ENCODE results near the gene CSNK1D.

Gene CSNK1D

GRCh38 chr17:82195675-82196672 is 77.5 kb downstream of the CSNK1D start:
- TF ChIP-seq GATA2 (IDR thresholded peaks at IDR 0.05; ENCODE audit: low read depth, low read length) (no peak), GATA3 (IDR thresholded peaks at IDR 0.05; ENCODE audit: low read depth, low read length) (no peak)

- TF ChIP-seq GATA2 (IDR thresholded peaks at IDR 0.05; ENCODE audit: low read depth, low read length): no peak
- TF ChIP-seq GATA3 (IDR thresholded peaks at IDR 0.05; ENCODE audit: low read depth, low read length): no peak
Measured at GRCh38 chr17:82194765-82195164, 78.7 kb downstream of the CSNK1D start.

- TF ChIP-seq GATA3 (IDR thresholded peaks at IDR 0.05; ENCODE audit: low read depth, low read length): no peak
- no peak for TF ChIP-seq GATA2 (IDR thresholded peaks at IDR 0.05; ENCODE audit: low read depth, low read length)
Measured at GRCh38 chr17:82193520-82194220, 79.8 kb downstream of the CSNK1D start.

All from SH-SY5Y (cell line).